Measurements from ENCODE around the gene RPL19.
"Not testable (repeated sequence)": the region's sequence is repeated elsewhere in the genome, so short reads cannot be mapped to it uniquely, and the experiment has no call there.

Gene RPL19

GRCh38 chr17:39236450-39236927 is 36.4 kb downstream of the RPL19 start:
- no peak for TF ChIP-seq JUND (IDR thresholded peaks at IDR 0.05; ENCODE audit: low read depth)
- in situ Hi-C loops (cut with HindIII; ENCODE audit: low pct_unique_long_range_greater_than_20kb, low sequenced_read_pairs) = no loop called here
- no peak for DNase-seq (ENCODE audit: low read depth in 1 of 2, low spot score in 1 of 2)

- no peak for TF ChIP-seq JUND (IDR thresholded peaks at IDR 0.05; ENCODE audit: low read depth)
- DNase-seq (ENCODE audit: low read depth in 1 of 2, low spot score in 1 of 2) = no peak
- in situ Hi-C loops (cut with HindIII; ENCODE audit: low pct_unique_long_range_greater_than_20kb, low sequenced_read_pairs) = no loop called here
Observed at GRCh38 chr17:39236981-39237441, 36.9 kb downstream of the RPL19 start.

GRCh38 chr17:39237586-39237985 is 37.5 kb downstream of the RPL19 start:
- in situ Hi-C loops (cut with HindIII; ENCODE audit: low pct_unique_long_range_greater_than_20kb, low sequenced_read_pairs) = no loop called here
- no peak for DNase-seq (ENCODE audit: low read depth in 1 of 2, low spot score in 1 of 2)

DNA sequence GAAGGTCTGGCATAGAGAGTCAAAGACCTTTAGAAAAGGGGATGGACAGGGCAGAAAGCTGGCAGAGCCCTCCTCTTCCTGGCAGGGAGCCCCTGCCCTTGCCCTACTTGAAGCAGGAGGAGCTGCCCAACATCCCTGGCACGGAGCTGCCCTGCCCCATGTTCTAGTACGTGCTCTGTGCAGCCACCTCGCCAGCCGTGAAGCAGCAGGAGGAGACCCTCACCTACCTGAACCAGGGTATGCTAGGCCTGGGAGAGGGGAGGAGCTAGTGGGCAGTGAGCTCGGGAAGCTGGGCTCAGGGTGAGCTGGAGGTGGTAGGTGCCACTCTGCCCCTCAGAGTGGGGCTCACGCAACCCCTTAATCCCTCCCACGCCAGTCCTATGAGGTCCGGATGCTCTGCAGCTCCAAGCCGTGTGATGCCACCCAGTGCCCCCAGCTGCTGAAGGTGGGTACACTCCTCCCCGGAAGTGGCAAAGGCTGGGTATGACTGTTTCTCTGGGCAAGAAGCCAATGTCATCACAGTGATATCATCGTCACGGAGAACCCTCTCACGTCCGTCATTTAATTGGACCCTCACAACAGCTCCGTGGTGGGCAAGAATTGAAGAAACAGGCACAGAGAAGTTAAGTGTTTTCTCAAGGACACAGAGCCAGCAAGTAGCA is 38.4 kb downstream of the RPL19 start:
- DNase-seq (ENCODE audit: low read depth in 1 of 2, low spot score in 1 of 2) = peak in 1 of 2 experiments; percentile 44
- in situ Hi-C loops (cut with HindIII; ENCODE audit: low pct_unique_long_range_greater_than_20kb, low sequenced_read_pairs) = no loop called here
- no peak for TF ChIP-seq JUND (IDR thresholded peaks at IDR 0.05; ENCODE audit: low read depth)

More at GRCh38 chr17:39237586-39237985, 37.5 kb downstream of the RPL19 start:
- no peak for TF ChIP-seq JUND (IDR thresholded peaks at IDR 0.05; ENCODE audit: low read depth)

GRCh38 chr17:39239640-39240314 is 39.7 kb downstream of the RPL19 start:
- TF ChIP-seq JUND (IDR thresholded peaks at IDR 0.05; ENCODE audit: low read depth) = no peak
- peak; percentile 78 to 83 for DNase-seq (ENCODE audit: low read depth in 1 of 2, low spot score in 1 of 2)
- in situ Hi-C loops (cut with HindIII; ENCODE audit: low pct_unique_long_range_greater_than_20kb, low sequenced_read_pairs) = no loop called here

- TF ChIP-seq JUND (IDR thresholded peaks at IDR 0.05; ENCODE audit: low read depth) = no peak
- DNase-seq (ENCODE audit: low read depth in 1 of 2, low spot score in 1 of 2) = no peak
- in situ Hi-C loops (cut with HindIII; ENCODE audit: low pct_unique_long_range_greater_than_20kb, low sequenced_read_pairs) = no loop called here
Observed at GRCh38 chr17:39240631-39241030, 40.5 kb downstream of the RPL19 start.

DNA sequence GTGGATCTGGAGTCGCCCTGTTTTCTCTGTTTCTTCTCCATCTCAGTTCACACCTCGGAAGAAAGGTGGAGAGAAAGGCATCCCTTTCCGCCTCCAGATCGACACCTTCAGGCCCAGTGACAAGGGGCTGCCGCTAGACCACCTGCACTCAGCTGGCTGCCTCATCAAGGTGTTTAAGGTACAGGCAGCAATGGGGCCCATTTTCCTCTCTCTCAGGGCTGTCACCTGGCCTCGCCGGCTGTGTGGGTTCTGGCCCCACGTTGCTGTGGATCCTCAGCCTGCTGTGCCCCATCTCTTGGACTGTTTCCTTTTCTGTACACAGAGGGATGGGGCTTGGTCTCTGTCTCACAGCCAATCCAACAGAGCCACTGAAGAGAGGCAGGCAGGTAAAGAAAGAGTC is 43.1 kb downstream of the RPL19 start:
- in situ Hi-C loops (cut with HindIII; ENCODE audit: low pct_unique_long_range_greater_than_20kb, low sequenced_read_pairs) = no loop called here
- no peak for DNase-seq (ENCODE audit: low read depth in 1 of 2, low spot score in 1 of 2)
- TF ChIP-seq JUND (IDR thresholded peaks at IDR 0.05; ENCODE audit: low read depth) = no peak

DNA sequence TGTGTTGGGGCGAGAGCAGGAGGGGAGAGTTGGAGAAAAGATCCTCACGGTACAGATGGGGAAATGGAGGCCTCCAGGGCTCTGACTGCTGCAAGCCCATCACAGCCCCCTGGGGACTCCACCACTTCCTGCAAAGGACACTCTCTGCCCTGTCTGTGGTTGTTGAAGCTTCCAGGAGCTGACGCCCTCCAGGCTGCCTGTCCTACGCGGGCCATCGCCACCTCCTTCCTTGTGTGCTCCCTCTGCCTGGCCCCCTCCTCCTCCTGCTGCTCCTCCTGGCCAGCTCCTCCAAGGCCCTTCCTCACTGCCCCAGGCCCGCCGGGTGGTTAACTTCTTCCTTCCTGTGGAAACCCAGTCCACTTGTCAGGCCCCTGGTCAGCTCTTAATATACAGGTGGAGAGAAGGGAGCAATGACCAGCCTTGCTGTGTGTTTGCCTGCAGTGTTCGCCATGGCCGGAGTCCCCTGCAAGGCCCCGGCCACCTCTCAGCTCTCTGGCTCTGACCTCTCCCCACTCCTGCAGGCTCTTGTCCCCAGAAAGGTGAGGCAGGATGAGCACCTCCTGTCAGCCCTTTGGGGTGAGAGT is 44.0 kb downstream of the RPL19 start:
- TF ChIP-seq JUND (IDR thresholded peaks at IDR 0.05; ENCODE audit: low read depth) = no peak
- DNase-seq (ENCODE audit: low read depth in 1 of 2, low spot score in 1 of 2) = no peak
- in situ Hi-C loops (cut with HindIII; ENCODE audit: low pct_unique_long_range_greater_than_20kb, low sequenced_read_pairs) = no loop called here

DNA sequence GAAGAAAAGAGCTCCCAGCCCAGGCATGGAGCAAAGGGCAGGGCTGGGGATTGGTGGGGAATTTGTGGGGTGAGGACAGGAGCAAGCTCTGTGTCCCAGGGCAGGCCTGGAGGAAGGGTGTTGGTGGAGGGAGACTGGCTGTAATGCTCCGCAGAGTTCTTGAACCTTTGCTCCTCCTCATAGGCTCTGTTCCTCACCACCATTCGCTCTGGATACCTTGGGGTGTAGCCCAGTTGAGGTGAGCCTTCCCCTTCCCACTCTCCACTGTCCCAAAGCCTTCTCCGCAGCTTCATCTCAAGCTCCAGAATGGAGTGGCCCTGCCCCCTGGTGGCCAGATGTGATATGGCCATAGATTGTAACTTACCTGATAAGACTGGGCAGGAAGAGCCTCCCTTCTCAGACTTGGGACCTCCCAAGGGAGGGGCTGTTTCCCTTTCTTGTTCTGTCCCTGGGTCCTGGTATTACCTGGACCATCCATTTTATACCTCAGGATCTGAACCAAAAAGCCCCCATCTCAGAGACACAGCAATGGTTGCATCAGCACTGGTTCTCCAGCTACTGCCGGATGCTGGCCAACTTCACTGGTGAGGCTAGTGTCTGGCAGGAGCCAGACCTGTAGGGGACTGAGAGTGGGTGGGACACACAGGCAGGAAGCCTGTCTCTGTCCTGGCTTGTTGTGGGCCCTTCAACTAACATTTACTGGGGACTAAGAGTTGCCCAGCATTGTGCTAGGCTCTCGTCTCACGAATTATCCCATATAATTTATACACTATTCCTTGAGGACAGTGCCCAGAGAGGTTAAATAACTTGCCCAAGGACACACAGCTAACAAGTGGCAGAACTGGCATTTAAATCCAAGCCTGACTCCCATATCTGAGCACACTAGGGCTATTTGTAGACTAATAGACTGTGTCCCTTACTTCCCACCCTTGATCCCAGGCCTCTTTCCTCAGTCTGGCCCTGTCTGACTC is 44.8 kb downstream of the RPL19 start:
- DNase-seq (ENCODE audit: low read depth in 1 of 2, low spot score in 1 of 2) = peak; percentile 73 to 90
- TF ChIP-seq JUND (IDR thresholded peaks at IDR 0.05; ENCODE audit: low read depth) = no peak
- in situ Hi-C loops (cut with HindIII; ENCODE audit: low pct_unique_long_range_greater_than_20kb, low sequenced_read_pairs) = no loop called here

GRCh38 chr17:39246274-39246673 is 46.2 kb downstream of the RPL19 start:
- DNase-seq (ENCODE audit: low read depth in 1 of 2, low spot score in 1 of 2) = peak in 1 of 2 experiments; percentile 29
- in situ Hi-C loops (cut with HindIII; ENCODE audit: low pct_unique_long_range_greater_than_20kb, low sequenced_read_pairs) = no loop called here
- TF ChIP-seq JUND (IDR thresholded peaks at IDR 0.05; ENCODE audit: low read depth) = no peak

- in situ Hi-C loops (cut with HindIII; ENCODE audit: low pct_unique_long_range_greater_than_20kb, low sequenced_read_pairs); DNase-seq (ENCODE audit: low read depth in 1 of 2, low spot score in 1 of 2): not testable (repeated sequence)
Observed at GRCh38 chr17:39250076-39250475, 50.0 kb downstream of the RPL19 start.

DNA sequence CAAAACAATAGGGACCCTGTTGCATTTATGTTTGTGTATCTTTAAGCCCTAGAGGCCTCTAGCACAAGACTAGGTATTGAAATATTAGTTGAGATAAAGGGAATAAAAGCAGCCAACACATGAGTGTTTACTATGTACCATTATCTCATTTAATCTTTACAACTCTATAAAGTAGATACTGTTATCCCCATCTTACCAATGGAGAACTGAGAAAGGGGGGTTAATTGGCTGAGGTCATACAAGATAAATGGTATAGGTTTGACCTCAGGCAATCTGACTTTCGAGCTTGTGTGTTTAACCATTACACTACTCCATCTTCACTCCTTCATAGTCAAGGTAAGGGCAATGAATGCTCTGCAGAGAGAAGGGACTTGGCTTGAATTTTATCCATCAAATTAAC is 51.9 kb downstream of the RPL19 start:
- no peak for TF ChIP-seq JUND (IDR thresholded peaks at IDR 0.05; ENCODE audit: low read depth)
- DNase-seq (ENCODE audit: low read depth in 1 of 2, low spot score in 1 of 2) = no peak
- in situ Hi-C loops (cut with HindIII; ENCODE audit: low pct_unique_long_range_greater_than_20kb, low sequenced_read_pairs) = no loop called here
